Measurements from ENCODE around the gene CELA1. TPM values are rescaled to one million over a fixed set of nuclear protein-coding genes. Genes with fewer than 3 reads are reported as not detected.

CELA1 gene
- total RNA-seq, 1 donor from 2014 or later: not detected

DNA sequence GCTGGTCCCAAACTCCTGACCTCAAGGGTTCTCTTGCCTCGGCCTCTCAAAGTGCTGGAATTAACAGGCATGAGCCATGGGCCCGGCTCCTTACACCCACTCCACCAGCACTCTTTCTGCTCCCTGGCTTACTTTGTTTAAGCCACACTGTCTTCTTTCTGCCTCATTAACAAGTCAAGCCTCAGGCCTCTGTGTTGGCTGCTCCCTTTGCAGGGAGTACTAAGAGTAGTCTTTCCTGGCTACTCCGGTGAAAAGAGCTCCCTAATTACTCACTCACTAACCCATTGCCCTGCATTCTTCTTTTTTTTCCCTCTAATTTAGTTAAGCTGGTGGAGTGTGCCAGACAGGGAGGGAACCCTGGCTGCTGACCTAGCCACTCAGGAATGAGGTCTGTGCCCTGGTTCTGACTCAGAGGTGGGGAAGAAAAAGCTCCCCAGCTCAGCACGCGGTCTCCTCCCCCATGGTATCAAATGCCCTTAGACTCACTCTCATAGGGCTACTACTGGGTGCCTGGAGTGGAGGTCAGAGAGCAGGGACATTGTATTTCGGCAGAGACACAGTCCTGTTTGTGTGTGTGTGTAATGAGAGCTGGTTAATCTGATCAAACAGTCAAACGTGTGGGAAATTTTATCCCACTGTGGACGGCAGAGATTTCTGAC is 24.9 kb upstream of the CELA1 start:
- H3K4me3 ChIP-seq (ENCODE audit: insufficient read depth, low read depth, low read length): no peak overlapping the region
- H3K36me3 ChIP-seq (ENCODE audit: insufficient read depth, low read length): no peaks in the 10 kb centered on the region
- Mint-ChIP-seq H3K4me3 (ENCODE audit: unreplicated experiment) (peak overlapping the region; percentile 57), H3K9me3 (ENCODE audit: unreplicated experiment) (no peaks in the 10 kb centered on the region), H3K36me3 (ENCODE audit: low read depth, unreplicated experiment) (peaks cover 8% of the 10 kb centered on the region), H3K27me3 (ENCODE audit: low read depth, unreplicated experiment) (no peaks in the 10 kb centered on the region), H3K27ac (ENCODE audit: unreplicated experiment) (peak overlapping the region; percentile 96), H3K4me1 (ENCODE audit: low read depth, unreplicated experiment) (peaks cover 42% of the 10 kb centered on the region)
- TF ChIP-seq EZH2 (IDR thresholded peaks at IDR 0.05; ENCODE audit: insufficient read depth, low read length): no peak
- TF ChIP-seq, protein P1, sequence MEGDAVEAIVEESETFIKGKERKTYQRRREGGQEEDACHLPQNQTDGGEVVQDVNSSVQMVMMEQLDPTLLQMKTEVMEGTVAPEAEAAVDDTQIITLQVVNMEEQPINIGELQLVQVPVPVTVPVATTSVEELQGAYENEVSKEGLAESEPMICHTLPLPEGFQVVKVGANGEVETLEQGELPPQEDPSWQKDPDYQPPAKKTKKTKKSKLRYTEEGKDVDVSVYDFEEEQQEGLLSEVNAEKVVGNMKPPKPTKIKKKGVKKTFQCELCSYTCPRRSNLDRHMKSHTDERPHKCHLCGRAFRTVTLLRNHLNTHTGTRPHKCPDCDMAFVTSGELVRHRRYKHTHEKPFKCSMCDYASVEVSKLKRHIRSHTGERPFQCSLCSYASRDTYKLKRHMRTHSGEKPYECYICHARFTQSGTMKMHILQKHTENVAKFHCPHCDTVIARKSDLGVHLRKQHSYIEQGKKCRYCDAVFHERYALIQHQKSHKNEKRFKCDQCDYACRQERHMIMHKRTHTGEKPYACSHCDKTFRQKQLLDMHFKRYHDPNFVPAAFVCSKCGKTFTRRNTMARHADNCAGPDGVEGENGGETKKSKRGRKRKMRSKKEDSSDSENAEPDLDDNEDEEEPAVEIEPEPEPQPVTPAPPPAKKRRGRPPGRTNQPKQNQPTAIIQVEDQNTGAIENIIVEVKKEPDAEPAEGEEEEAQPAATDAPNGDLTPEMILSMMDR (IDR thresholded peaks at IDR 0.05; ENCODE audit: insufficient read depth, low read depth, low read length): no peak
- peak overlapping the region; percentile 44 for H2AFZ ChIP-seq (ENCODE audit: low read depth, low read length)
- no peaks in the 10 kb centered on the region for H4K20me1 ChIP-seq (ENCODE audit: insufficient read depth, low read length)
- no peaks in the 10 kb centered on the region for H3K9me3 ChIP-seq (ENCODE audit: insufficient read depth, low read depth, low read length)
- H3K27ac ChIP-seq (ENCODE audit: low read depth, low read length): peak overlapping the region; percentile 83
- DNase-seq (ENCODE audit: low read depth) (peak; percentile 97), FAIRE-seq (peak; percentile 82)
- H3K4me2 ChIP-seq (ENCODE audit: low read length): peak overlapping the region; percentile 71
- H3K27me3 ChIP-seq (ENCODE audit: insufficient read depth, low read length): no peaks in the 10 kb centered on the region
- peak overlapping the region; percentile 61 for H3K9ac ChIP-seq (ENCODE audit: low read length)
- H3K79me2 ChIP-seq (ENCODE audit: insufficient read depth, low read length): no peaks in the 10 kb centered on the region
- H3K4me1 ChIP-seq (ENCODE audit: insufficient read depth, low read length): peaks cover 34% of the 10 kb centered on the region

DNA sequence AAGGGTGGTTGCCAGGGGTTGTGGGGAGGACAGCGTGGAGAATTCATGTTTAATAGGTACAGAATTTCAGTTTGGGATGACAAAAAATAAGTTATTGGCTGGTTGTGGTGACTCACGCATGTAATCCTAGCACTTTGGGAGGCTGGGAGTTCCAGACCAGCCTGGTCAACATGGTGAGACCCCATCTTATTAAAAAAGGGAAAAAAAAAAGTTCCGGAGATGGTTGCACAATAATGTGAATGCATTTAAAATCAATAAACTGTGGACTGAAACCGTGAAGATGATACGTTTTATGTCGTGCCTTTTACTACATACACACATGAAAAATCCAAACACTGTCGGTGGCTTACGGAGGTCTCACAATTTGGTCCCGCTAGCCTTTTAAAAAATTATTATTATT is 24.2 kb upstream of the CELA1 start:
- Histone ChIP-seq H3K36me3 (ENCODE audit: insufficient read depth, low read length) (no peaks in the 10 kb centered on the region), H3K79me2 (ENCODE audit: insufficient read depth, low read length) (no peaks in the 10 kb centered on the region), H3K27me3 (ENCODE audit: insufficient read depth, low read length) (no peaks in the 10 kb centered on the region), H3K4me1 (ENCODE audit: insufficient read depth, low read length) (peaks cover 34% of the 10 kb centered on the region), H3K4me2 (ENCODE audit: low read length) (no peak overlapping the region), H3K27ac (ENCODE audit: low read depth, low read length) (no peak overlapping the region), H3K9me3 (ENCODE audit: insufficient read depth, low read depth, low read length) (no peaks in the 10 kb centered on the region), H3K4me3 (ENCODE audit: insufficient read depth, low read depth, low read length) (no peak overlapping the region), H4K20me1 (ENCODE audit: insufficient read depth, low read length) (no peaks in the 10 kb centered on the region), H2AFZ (ENCODE audit: low read depth, low read length) (no peak overlapping the region), H3K9ac (ENCODE audit: low read length) (no peak overlapping the region)
- TF ChIP-seq, protein P1 (IDR thresholded peaks at IDR 0.05; ENCODE audit: insufficient read depth, low read depth, low read length): no peak
- TF ChIP-seq EZH2 (IDR thresholded peaks at IDR 0.05; ENCODE audit: insufficient read depth, low read length): no peak
- peaks cover 11% of the 10 kb centered on the region for H3K36me3 Mint-ChIP-seq (ENCODE audit: low read depth, unreplicated experiment)
- H3K27ac Mint-ChIP-seq (ENCODE audit: unreplicated experiment): peak overlapping the region; percentile 92
- no peak for FAIRE-seq
- H3K4me1 Mint-ChIP-seq (ENCODE audit: low read depth, unreplicated experiment): peaks cover 42% of the 10 kb centered on the region
- H3K9me3 Mint-ChIP-seq (ENCODE audit: unreplicated experiment): no peaks in the 10 kb centered on the region
- H3K27me3 Mint-ChIP-seq (ENCODE audit: low read depth, unreplicated experiment): peaks cover 3% of the 10 kb centered on the region
- DNase-seq (ENCODE audit: low read depth): no peak
- no peak overlapping the region for H3K4me3 Mint-ChIP-seq (ENCODE audit: unreplicated experiment)

- Histone ChIP-seq H3K27ac (ENCODE audit: low read depth, low read length) (no peak overlapping the region), H3K79me2 (ENCODE audit: insufficient read depth, low read length) (no peaks in the 10 kb centered on the region), H3K9ac (ENCODE audit: low read length) (peak overlapping the region; percentile 8), H4K20me1 (ENCODE audit: insufficient read depth, low read length) (no peaks in the 10 kb centered on the region), H3K27me3 (ENCODE audit: insufficient read depth, low read length) (no peaks in the 10 kb centered on the region), H3K4me2 (ENCODE audit: low read length) (peak overlapping the region; percentile 59), H3K9me3 (ENCODE audit: insufficient read depth, low read depth, low read length) (no peaks in the 10 kb centered on the region), H3K4me3 (ENCODE audit: insufficient read depth, low read depth, low read length) (no peak overlapping the region), H3K36me3 (ENCODE audit: insufficient read depth, low read length) (no peaks in the 10 kb centered on the region), H2AFZ (ENCODE audit: low read depth, low read length) (no peak overlapping the region), H3K4me1 (ENCODE audit: insufficient read depth, low read length) (peaks cover 32% of the 10 kb centered on the region)
- FAIRE-seq: no peak
- DNase-seq (ENCODE audit: low read depth): no peak
- Mint-ChIP-seq H3K27ac (ENCODE audit: unreplicated experiment) (peak overlapping the region; percentile 42), H3K36me3 (ENCODE audit: low read depth, unreplicated experiment) (peaks cover 8% of the 10 kb centered on the region), H3K4me1 (ENCODE audit: low read depth, unreplicated experiment) (peaks cover 39% of the 10 kb centered on the region), H3K4me3 (ENCODE audit: unreplicated experiment) (no peak overlapping the region), H3K27me3 (ENCODE audit: low read depth, unreplicated experiment) (peaks cover 3% of the 10 kb centered on the region), H3K9me3 (ENCODE audit: unreplicated experiment) (no peaks in the 10 kb centered on the region)
- no peak for TF ChIP-seq EZH2 (IDR thresholded peaks at IDR 0.05; ENCODE audit: insufficient read depth, low read length)
- TF ChIP-seq, protein P1 (IDR thresholded peaks at IDR 0.05; ENCODE audit: insufficient read depth, low read depth, low read length): no peak
These were observed 23.1 kb upstream of the CELA1 start for GRCh38 chr12:51369581-51369980.
